ENCODE data around the gene IQCB1. TPM values are rescaled to one million over a fixed set of nuclear protein-coding genes. Genes with fewer than 3 reads are reported as not detected.
"Not testable (repeated sequence)": the region's sequence is repeated elsewhere in the genome, so short reads cannot be mapped to it uniquely, and the experiment has no call there.

The IQCB1 gene
- total RNA-seq, 1 experiment from 2014 or later, result 21.4 TPM

DNA sequence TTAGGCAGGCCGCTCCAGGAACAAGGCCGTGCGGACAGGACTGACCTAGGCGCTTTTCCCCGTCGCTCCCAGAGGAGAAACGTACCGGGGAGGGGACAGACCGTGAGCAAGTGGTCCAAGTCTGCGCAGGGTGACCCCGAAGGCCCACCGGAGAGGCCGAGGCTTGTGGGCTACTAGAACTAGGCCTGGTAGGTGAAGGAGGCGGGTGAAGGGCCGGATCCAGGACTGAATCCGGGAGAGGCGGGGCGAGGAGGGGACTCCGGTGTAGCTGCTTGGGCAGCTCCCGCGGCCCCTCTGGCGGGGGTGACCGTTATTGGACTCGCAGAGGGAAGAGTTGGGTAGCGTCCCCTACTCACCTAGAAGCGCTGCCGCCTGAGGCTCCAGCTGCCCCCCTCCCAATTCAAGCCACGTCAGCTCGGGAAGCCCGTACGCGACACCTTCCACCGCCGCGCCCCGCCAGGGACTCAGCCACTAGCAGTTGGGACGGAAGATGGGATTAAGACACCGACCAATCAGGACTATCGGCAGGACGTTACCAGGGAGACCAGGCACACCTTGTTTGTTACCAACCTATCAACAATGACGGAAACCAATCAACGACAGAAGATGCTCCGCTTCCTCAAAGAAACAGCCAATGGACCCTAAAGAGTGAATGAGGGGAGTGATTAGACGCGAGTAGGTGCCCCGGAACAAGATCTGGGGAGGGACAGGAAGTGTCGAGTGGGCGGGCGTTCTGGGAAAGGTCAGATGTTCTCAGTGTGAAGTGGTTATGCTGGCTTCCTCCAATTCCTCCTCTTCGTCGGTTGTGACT, 85.4 kb downstream of the IQCB1 start, which contains the start of gene GOLGB1:
Gene GOLGB1 (minus strand): TSS at position 466 of the 811 bp plus-strand sequence. CDS start 18,770 bp downstream, outside the sequence.
- DNase-seq (ENCODE audit: low read depth), result peak; percentile 100

DNA sequence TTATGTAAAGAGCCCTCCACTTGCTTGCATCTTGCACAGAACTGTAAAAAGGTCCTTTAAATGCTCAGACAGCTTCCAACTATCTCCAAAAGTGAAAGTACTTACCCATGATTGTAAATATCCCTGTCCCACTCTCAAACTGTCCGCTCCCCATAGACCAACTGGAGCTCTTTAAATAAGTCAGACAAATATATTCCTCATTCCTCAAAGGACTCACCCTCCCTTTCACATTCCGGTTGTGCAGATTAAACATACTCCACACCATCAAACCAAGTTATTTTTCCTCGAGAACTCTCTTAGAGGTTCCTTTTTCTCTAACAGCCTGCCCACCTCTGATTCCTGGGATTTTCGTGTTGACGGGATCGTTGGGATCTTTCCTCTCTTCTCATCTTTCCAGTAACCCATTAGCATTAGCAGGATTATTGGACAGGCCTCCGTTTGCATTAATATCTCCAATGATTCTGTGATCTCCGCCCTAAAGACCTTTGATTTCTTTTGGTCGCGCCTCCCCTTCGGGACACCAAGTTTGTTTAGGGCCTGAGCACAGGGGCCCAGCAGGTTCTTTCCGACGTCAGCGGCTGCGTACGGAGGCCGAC, 86.1 kb downstream of the IQCB1 start:
- peak; percentile 55 for DNase-seq (ENCODE audit: low read depth)

DNA sequence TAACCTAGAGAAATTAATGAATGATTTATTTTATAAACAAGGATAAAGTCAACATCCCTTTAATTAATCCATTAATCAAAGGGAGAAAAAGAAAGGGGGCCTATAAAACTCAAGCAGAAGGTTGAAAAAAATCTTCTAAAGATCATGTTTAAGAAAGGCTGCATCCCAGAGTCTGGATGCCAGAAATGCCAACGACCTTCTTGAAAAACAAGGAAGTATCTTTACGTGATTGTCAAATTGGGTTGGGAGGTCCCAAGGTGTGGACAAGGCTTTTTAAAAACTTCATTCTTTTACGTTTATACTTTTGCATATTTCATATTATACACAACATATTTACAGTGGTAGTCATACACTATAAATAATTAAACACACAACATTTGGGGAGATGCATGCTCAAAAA, 86.9 kb downstream of the IQCB1 start:
- no peak for DNase-seq (ENCODE audit: low read depth)

DNA sequence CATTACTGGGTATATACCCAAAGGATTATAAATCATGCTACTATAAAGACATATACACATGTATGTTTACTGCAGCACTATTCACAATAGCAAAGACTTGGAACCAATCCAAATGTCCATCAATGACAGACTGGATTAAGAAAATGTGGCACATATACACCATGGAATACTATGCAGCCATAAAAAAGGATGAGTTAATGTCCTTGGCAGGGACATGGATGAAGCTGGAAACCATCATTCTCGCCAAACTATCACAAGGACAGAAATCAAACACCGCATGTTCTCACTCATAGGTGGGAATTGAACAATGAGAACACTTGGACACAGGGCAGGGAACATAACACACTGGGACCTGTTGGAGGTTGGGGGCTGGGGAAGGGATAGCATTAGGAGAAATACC, 91.8 kb downstream of the IQCB1 start:
- DNase-seq (ENCODE audit: low read depth), result not testable (repeated sequence)

DNA sequence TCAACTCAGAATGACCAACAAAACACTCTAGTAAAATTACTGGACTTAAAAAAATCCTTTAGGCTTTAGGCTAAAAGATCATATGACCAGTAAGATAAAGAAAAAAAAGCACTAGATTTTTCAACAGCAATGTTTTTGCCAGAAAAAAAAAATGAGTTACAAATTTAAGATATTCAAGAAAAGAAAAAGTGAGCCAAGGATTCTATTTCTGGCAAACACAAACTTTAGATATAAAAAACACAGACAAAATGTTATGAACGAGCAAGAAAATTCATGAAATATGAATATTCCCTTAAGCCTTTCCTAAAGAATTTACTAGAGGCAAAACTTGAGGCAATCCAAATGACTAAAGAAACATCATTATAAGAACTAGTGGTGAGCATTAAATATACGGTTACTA, 94.0 kb downstream of the IQCB1 start:
- no peak for DNase-seq (ENCODE audit: low read depth)

DNA sequence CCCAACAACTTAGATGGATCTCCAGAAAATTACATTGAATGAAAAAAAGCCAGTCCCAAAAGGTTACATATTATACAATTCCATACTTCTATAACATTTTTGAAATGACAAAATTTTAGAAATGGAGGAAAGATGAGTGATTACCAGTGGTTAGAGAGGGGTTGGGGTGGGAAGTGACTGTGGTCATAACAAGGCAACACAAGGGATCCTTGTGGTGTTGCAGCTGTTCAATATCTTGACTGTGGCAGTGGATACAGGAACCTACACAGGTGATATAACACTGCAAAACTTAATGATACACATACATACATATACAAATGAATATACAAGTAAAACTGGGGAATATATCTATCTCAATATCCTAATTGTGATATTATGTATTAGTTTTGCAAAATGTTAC, 95.0 kb downstream of the IQCB1 start:
- peak; percentile 55 for DNase-seq (ENCODE audit: low read depth)

DNA sequence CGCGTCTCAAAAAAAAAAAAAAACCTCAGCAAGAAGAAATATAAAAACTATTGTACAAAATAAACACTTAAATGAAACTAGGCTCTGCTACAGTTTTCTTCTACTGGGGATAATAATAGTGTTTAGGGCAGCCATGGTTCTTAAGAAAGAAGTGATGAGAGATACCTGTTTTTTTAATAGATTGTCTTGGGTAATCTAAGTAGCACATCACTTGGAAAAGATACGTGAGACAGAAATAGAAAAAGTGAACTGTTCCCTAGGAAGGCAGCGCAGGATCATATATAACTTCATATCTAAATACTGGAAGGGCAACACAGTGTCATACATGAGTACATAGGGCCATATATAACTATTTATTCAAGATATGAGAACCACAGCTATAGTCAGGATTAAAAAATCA, 97.2 kb downstream of the IQCB1 start:
- no peak for DNase-seq (ENCODE audit: low read depth)

DNA sequence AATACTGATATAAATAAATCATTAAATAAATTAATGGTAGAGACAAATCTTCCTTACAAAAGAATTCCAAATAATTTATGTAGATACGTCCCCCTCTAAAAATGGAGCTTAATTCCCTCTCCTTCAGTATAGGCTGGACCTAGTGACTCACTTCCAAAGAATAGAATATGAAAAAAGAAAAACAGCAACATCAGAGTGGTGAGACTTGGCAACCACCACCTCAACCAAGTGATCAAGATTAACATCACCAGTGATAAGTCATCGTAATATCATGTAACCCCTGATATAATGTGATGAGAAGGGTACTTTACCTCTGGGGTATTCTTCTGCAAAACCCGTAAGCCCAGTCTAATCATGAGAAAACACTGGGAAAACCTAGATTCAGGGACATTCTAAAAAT, 98.7 kb downstream of the IQCB1 start:
- DNase-seq (ENCODE audit: low read depth), result peak; percentile 27

DNA sequence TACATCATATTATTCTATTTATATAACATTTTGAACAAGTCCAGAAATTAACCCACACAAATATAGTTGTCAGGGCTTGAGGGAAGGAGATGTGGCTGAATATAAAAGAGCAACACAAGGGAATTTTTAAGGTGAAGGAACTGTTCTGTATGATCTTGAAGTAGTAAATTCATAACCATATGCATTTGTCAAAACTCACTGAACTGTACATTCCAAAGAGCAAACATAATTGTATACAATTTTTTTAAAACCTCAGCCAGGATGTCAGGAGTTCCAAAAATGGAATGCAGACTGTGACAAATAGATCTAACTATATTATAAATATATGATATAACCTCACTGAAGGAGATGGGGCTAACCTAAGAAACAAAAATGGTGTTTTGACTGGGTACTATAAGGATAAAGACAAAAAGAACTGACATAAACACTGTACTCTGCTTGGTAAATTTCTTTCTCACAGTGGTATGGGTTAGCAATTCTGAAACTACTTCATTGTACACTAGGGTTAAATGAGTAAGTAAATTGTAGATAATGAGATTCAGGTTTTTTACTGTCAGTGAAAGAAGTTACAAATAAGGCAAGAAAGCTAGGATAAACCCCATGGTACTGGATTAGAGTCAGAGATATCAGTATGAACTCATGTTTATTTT, 99.7 kb downstream of the IQCB1 start:
- DNase-seq (ENCODE audit: low read depth), result no peak

DNA sequence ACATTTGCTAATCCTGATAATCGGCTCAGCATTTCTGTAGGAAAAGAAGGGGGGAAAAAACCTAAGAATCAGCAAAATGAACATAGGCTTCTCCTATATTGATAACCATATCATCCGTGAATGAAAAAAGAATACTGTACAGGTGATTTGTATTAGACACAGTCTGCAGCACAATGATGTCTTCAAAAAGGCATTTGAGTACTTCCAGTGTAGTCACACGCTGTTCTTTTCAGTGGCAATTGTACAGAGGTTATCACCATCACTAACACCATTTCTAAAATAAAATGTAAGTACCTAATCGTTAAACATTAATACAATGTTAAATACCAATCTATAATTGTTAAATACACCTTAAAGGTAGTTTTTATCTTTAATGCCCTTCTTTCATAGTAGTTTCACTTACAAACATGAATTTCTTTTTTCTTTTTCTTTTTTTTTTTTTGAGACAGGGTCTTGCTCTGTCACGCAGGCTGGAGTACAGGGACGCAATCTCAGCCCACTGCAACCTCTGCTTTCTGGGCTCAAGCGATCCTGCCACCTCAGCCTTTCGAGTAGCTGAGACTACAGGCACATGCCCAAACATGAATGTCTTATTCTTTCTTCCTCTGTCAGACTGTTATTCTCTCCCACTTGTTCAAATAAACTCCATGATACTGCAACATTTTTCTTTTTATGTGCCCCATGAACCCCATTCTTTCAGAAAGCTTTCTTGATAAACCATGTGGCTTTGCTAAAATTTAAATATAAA, 103.7 kb downstream of the IQCB1 start:
- DNase-seq (ENCODE audit: low read depth), result no peak

DNA sequence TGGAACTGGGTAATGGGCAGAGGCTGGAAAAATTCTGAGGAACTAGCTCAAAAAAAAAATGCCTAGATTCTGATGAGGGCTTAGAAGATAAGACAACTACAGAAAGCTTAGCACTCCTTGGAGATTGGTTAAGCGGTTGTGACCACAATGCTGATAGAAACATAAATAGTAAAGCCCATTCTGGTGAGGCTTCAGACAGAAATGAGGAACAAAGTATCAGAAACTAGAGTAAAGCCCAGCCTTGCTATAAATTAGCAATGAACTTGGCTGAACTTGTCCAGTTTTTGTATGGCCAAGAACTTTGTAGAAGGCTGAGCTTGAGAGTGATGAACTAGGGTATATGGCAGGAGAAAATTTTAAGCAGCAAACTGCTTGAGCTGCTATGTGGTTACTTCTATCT, 110.7 kb downstream of the IQCB1 start:
- DNase-seq (ENCODE audit: low read depth), result no peak

DNA sequence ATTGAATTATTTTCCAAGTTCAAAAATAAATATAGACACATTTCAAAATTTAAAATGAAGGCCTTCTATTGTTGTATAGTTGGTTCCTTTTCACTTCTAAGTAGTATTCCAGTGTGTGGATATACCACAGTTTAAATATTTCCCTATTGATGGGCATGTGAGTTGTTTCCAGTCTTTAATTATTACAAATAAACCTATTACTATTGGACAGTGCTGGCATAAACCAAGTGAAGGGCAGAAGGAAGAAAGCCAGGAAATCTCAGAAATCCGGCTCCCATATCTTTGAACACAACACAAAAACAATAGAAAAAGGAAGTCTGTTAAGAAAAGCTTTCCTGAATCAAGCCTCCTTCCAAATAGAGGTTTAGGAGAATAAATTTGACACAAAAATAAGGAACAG, 111.4 kb downstream of the IQCB1 start:
- DNase-seq (ENCODE audit: low read depth), result no peak

DNA sequence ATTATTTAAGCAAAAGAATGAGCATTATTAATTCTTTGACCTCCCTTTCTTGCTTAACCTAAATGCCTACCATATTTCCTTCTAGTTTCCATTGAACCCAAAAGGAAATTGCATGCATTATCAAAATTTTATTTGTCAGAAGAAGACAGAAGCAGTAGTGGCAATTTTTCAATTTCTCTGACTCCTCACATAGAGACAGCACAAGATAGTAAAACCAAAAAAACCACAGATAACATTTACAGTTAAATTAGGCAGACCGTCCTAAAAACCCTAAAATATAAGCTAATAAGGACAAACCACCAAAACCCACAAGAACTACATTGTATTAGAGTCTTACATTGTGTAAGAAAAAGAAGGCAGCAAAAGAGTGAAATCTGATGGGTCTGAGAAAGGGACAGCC, 112.4 kb downstream of the IQCB1 start:
- no peak for DNase-seq (ENCODE audit: low read depth)

DNA sequence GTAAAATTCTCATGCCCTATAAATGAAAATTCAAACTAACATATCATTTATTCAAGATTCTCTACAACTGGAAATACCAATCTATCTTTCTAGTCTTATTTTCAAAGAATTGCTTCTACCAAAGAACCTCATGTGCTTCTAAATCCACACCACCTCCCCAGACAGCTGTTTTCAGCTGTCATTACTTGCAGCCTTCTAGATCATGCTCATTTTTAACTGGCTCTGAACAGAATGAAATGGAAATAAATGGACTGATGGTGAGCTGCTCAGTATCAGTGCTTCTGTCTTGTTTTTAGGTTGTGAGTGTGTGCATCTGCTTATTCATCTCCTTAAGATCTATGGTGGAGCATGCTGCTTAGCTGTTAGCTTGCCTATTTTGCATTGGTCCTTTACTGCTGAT, 114.7 kb downstream of the IQCB1 start:
- DNase-seq (ENCODE audit: low read depth), result peak; percentile 19

Other genes starting within 250 kb of the IQCB1 start
- gene FBXO40, start 241.7 kb downstream of the IQCB1 start, total RNA-seq (2014; rRNA removed), result not detected in 2 replicates
- gene HCLS1, start 174.2 kb downstream of the IQCB1 start, total RNA-seq (2014; rRNA removed), result not detected in 2 replicates
- gene GOLGB1, start 85.3 kb downstream of the IQCB1 start, total RNA-seq (2014; rRNA removed), result 17.4 and 23.1 TPM in 2 replicates
- 0.90 and 0.92 TPM in 2 replicates for gene EAF2, start 149 bp upstream of the IQCB1 start, total RNA-seq (2014; rRNA removed)
- gene SLC15A2, start 59.3 kb upstream of the IQCB1 start, total RNA-seq (2014; rRNA removed), result 0.06 and 0.11 TPM in 2 replicates
- gene ILDR1, start 187.2 kb upstream of the IQCB1 start, total RNA-seq (2014; rRNA removed), result not detected in 2 replicates
- not detected in 2 replicates for gene CD86, start 220.3 kb upstream of the IQCB1 start, total RNA-seq (2014; rRNA removed)